ENCODE results near the gene CALHM2.
"Not testable (repeated sequence)": the region's sequence is repeated elsewhere in the genome, so short reads cannot be mapped to it uniquely, and the experiment has no call there.

The CALHM2 gene, protein sequence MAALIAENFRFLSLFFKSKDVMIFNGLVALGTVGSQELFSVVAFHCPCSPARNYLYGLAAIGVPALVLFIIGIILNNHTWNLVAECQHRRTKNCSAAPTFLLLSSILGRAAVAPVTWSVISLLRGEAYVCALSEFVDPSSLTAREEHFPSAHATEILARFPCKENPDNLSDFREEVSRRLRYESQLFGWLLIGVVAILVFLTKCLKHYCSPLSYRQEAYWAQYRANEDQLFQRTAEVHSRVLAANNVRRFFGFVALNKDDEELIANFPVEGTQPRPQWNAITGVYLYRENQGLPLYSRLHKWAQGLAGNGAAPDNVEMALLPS

DNA sequence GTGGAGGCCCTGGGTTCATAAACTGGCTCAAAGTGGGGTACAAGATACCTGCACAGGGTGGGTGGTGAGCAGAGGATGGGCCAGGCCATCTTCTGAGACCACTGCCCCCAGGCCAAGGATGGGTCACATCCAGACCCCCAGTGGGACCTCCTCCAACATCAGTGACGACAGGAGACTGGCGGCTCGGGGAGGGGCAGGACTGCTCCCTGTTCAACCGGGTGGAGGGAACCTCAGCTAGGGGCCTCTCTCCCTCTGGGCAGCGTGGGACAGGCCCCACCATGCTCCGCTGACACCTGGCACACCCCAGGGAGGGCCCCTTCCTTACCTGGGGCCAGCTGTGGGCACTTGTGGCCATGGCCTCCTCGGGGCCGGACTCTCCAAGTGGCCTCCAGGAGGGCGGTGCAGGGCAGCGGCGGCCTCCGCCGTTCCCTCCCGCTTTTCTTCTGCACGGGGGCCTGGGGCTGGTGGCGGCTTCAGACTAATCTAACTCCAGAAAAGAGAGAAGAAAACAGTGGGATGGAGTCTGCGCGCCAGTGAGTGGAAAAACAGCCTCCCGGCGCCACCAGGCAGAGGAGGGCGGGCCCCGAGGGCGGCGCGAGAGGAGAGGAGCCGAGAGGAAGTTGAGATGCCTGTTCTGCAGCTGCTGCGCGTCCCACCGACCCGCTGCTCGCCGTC, at the start of gene CALHM2:
Gene CALHM2 (minus strand): TSS at position 540 of the 675 bp plus-strand sequence. CDS start 2,429 bp downstream, outside the sequence.
- peak; percentile 87 for DNase-seq

- DNase-seq, result peak; percentile 16
Measured at GRCh38 chr10:103501186-103501585, 49.0 kb upstream of the CALHM2 start.

DNA sequence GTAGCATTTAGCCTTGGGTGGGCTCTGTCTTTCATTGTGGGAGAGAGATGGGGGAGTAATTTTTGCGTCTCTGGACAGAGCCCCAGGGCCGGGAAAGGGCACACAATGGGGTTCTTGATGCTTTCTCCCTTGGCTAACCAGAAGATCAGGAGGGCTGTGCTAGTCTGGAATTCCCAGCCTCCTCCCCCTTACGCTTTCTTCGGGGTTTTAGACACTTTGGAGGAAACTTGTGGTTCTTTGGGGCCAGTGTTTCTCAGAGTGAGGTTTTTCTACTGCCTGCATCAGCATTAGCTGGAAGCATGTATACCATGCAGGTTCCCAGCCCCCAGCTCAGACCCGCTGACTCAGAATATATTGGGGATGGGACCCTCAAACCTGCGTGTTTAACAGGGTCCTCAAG, 48.3 kb upstream of the CALHM2 start:
- peak; percentile 31 for DNase-seq

GRCh38 chr10:103499881-103500280, 47.7 kb upstream of the CALHM2 start:
- DNase-seq, result peak; percentile 10

- no peak for DNase-seq
Measured at GRCh38 chr10:103498936-103499638, 46.9 kb upstream of the CALHM2 start.

- DNase-seq, result no peak
Measured at GRCh38 chr10:103497161-103497915, 45.2 kb upstream of the CALHM2 start.

DNA sequence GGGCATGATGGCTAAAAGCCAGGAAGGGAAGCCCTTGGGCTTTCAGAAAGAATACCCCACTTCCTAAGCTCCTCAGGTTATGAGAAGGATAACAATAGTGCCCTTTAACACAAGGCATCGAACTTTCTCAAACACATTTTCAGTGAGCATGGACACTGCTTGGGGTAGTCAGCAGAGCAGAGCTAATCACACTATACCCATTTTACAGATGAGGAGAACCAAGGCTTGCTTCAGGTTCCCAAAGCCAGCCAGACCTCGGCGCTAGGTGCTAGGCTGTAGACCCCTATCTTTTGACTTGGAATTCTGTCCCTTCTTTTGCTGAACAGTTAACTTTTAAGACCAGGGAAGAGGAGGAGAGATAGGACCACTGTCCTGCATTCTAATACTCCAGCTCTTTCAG, 43.2 kb upstream of the CALHM2 start:
- no peak for DNase-seq

- no peak for DNase-seq
Measured at GRCh38 chr10:103493916-103494877, 42.0 kb upstream of the CALHM2 start.

GRCh38 chr10:103493362-103493915, 41.3 kb upstream of the CALHM2 start, which contains the start of gene NEURL1:
Gene NEURL1, plus strand, starts transcription at chr10:103493705. Its CDS starts 683 bp downstream, at chr10:103494388.
- DNase-seq, result peak; percentile 63

- DNase-seq, result no peak
Measured at GRCh38 chr10:103492655-103493261, 40.6 kb upstream of the CALHM2 start.

GRCh38 chr10:103491729-103492364, 39.7 kb upstream of the CALHM2 start:
- DNase-seq, result no peak

DNA sequence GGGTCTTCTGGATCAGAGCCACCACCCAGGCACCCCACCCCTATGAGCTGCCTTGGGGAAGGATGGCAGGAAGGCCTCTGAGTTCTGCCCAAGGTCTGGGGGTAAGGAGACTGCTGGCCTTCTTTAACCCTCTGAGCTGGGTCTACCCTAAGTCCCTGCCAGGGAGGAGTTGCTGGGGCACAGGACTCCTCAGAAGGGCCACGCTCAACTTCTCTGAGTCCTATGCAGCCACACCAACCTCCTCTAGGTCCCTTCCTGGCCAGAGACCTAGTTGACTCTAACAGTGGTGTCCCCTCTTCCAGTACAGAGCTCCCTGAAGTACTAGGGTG, 38.8 kb upstream of the CALHM2 start:
- no peak for DNase-seq

- DNase-seq, result no peak
Measured at GRCh38 chr10:103487410-103487708, 35.2 kb upstream of the CALHM2 start.

GRCh38 chr10:103486635-103487409, 34.7 kb upstream of the CALHM2 start:
- DNase-seq, result not testable (repeated sequence)

GRCh38 chr10:103481974-103482531, 29.9 kb upstream of the CALHM2 start:
- DNase-seq, result no peak

GRCh38 chr10:103480521-103480920, 28.4 kb upstream of the CALHM2 start:
- DNase-seq, result no peak

DNA sequence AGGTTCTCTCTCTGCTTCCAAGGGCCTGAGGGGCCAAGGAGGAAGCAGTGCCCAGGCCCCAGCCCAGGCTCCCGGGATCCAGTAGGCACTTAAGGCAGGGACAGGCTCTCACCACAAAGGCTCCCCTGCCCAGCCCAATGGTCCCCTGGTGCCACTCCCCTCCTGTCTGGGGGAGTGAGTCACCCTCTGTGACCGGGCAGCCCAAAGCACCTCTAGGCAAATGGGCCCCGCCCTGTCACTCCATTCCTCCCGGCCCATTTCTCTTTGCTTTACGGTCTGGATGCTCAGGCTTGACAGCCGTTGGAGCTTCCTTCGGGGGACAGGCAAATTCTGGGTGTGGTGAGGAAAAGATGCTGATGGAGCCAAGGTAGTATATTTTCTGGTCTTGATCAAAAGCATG, 27.0 kb upstream of the CALHM2 start, which contains the start of gene CALHM3:
Gene CALHM3 (minus strand): TSS at position 106 of the 400 bp plus-strand sequence. CDS start 208 bp downstream, outside the sequence.
- no peak for DNase-seq

- DNase-seq, result no peak
Measured at GRCh38 chr10:103478671-103479070, 26.5 kb upstream of the CALHM2 start.

- DNase-seq, result no peak
Measured at GRCh38 chr10:103476046-103476768, 24.0 kb upstream of the CALHM2 start.
